Brain microvascular endothelial cell (primary cell): ENCODE results near the gene PTPN2.
A peak's percentile ranks its signal among the peaks of the same experiment; 100 is the strongest.
"Not testable (repeated sequence)": the region's sequence is repeated elsewhere in the genome, so short reads cannot be mapped to it uniquely, and the experiment has no call there.

ENCODE experiments used
- DNase-seq: peaks from one replicate; pipeline ENCODE4 v3.0.0-alpha.2; 2020
- H3K27ac ChIP-seq: fragments of 250-450 bp; sonication (Bioruptor Pico); 2 replicates; pipeline ENCODE4 v1.5.1; 2020; ENCODE audit warnings: mild to moderate bottlenecking, moderate library complexity
- H3K27me3 ChIP-seq: fragments of 250-450 bp; sonication (Bioruptor Pico); replicated peaks from 2 replicates; pipeline ENCODE4 v1.5.1; 2020; ENCODE audit warnings: mild to moderate bottlenecking
- H3K36me3 ChIP-seq: fragments of 250-450 bp; sonication (Bioruptor Pico); replicated peaks from 2 replicates; pipeline ENCODE4 v1.5.1; 2020; ENCODE audit warnings: mild to moderate bottlenecking
- H3K4me3 ChIP-seq: 2 replicates; pipeline ENCODE4 v1.5.1; 2011; ENCODE audit warnings: low read depth, mild to moderate bottlenecking, control low read depth, low read length, moderate library complexity
- CTCF ChIP-seq: IDR thresholded peaks from 2 replicates; pipeline ENCODE4 v1.5.1; 2011; ENCODE audit warnings: low read depth, mild to moderate bottlenecking, moderate library complexity, low read length, control low read depth, inconsistent platforms; ENCODE audit errors: missing control alignments
- in situ Hi-C: cut with HindIII; loops from 2 replicates; pipeline ENCODE4 v1.10.0; 2017; ENCODE audit warnings: low sequenced_read_pairs, low pct_ligation_motif_present

PTPN2 gene

GRCh38 chr18:12767580-12768155, 116.4 kb downstream of the PTPN2 start:
- in situ Hi-C loops, result no loop called here
- Histone ChIP-seq H3K36me3 (no peaks in the 10 kb centered on the region), H3K27ac (no peak overlapping the region), H3K4me3 (no peak overlapping the region), H3K27me3 (no peaks in the 10 kb centered on the region)
- DNase-seq, result no peak
- no peak for TF ChIP-seq CTCF

- H3K27me3 ChIP-seq, result no peaks in the 10 kb centered on the region
- no peaks in the 10 kb centered on the region for H3K36me3 ChIP-seq
- peak; percentile 28 for TF ChIP-seq CTCF
- in situ Hi-C loops, result no loop called here
- H3K4me3 ChIP-seq, result no peak overlapping the region
- H3K27ac ChIP-seq, result no peak overlapping the region
- no peak for DNase-seq
Observed at GRCh38 chr18:12766986-12767433, 117.0 kb downstream of the PTPN2 start.

- H3K27me3 ChIP-seq, result no peaks in the 10 kb centered on the region
- no peak overlapping the region for H3K4me3 ChIP-seq
- in situ Hi-C loops, result no loop called here
- no peaks in the 10 kb centered on the region for H3K36me3 ChIP-seq
- DNase-seq, result no peak
- no peak overlapping the region for H3K27ac ChIP-seq
- TF ChIP-seq CTCF, result no peak
Observed at GRCh38 chr18:12765586-12765985, 118.5 kb downstream of the PTPN2 start.

GRCh38 chr18:12765126-12765525, 118.9 kb downstream of the PTPN2 start:
- H3K27me3 ChIP-seq, result no peaks in the 10 kb centered on the region
- no peak for TF ChIP-seq CTCF
- H3K4me3 ChIP-seq, result no peak overlapping the region
- no peaks in the 10 kb centered on the region for H3K36me3 ChIP-seq
- DNase-seq, result no peak
- in situ Hi-C loops, result no loop called here
- H3K27ac ChIP-seq, result no peak overlapping the region

GRCh38 chr18:12758566-12758965, 125.5 kb downstream of the PTPN2 start:
- DNase-seq, H3K4me3 ChIP-seq, in situ Hi-C loops, H3K27ac ChIP-seq, H3K36me3 ChIP-seq, H3K27me3 ChIP-seq: not testable (repeated sequence)

GRCh38 chr18:12756619-12757239, 127.3 kb downstream of the PTPN2 start:
- H3K27me3 ChIP-seq, H3K4me3 ChIP-seq, H3K27ac ChIP-seq, H3K36me3 ChIP-seq, in situ Hi-C loops, DNase-seq: not testable (repeated sequence)

- DNase-seq, H3K36me3 ChIP-seq, in situ Hi-C loops, H3K4me3 ChIP-seq, H3K27ac ChIP-seq, H3K27me3 ChIP-seq: not testable (repeated sequence)
Observed at GRCh38 chr18:12755606-12756005, 128.4 kb downstream of the PTPN2 start.
